HepG2 (cell line): ENCODE results near the gene PSMA7. TPM values are rescaled to one million over a fixed set of nuclear protein-coding genes. Genes with fewer than 3 reads are reported as not detected.

Source experiments
- PRPF4 ChIP-seq: fragments of 200-400 bp; formaldehyde crosslinking; IDR thresholded peaks from 2 replicates; pipeline ENCODE4 v1.6.1; 2016; ENCODE audit warnings: low read length, low read depth; ENCODE audit not compliant: poor library complexity, severe bottlenecking
- RBAK ChIP-seq: sonication (generic); formaldehyde crosslinking; IDR thresholded peaks from 2 replicates; pipeline ENCODE4 v1.5.1; 2020; ENCODE audit warnings: mild to moderate bottlenecking, missing genetic modification reagents
- SMAD3 ChIP-seq: sonication (generic); formaldehyde crosslinking; IDR thresholded peaks from 2 replicates; pipeline ENCODE4 v1.4.0; 2020; ENCODE audit warnings: missing genetic modification reagents
- XRCC5 ChIP-seq: fragments of 200-400 bp; formaldehyde crosslinking; optimal IDR thresholded peaks from 2 replicates; pipeline ENCODE3; 2017; ENCODE audit warnings: mild to moderate bottlenecking, low read length
- ZNF253 ChIP-seq: sonication (generic); formaldehyde crosslinking; IDR thresholded peaks from 2 replicates; pipeline ENCODE4 v1.8.0; 2022; ENCODE audit warnings: mild to moderate bottlenecking, missing genetic modification reagents, borderline replicate concordance
- ZNF30 ChIP-seq: sonication (generic); formaldehyde crosslinking; IDR thresholded peaks from 2 replicates; pipeline ENCODE4 v1.5.0; 2020; ENCODE audit warnings: mild to moderate bottlenecking, missing genetic modification reagents
- polyA plus RNA-seq, 8 experiments: library from polyadenylated mRNA; depleted of rRNA in 3 of 8; stranded (reverse) in 7 of 8; unstranded in 1 of 8; fragments of >200 nt; fragmentation: Illumina TruSeq in 4 of 8; extraction: Trizol in 4 of 8; gene quantifications; 2 replicates each; pipeline versions ENCODE4 v1.2.1 to v1.2.3, GENCODE V29; 2011 to 2016; ENCODE audit warnings: low read depth in 4 of 8, missing spikeins in 1 of 8, mixed read lengths in 1 of 8; ENCODE audit not compliant: insufficient read depth in 1 of 8
- total RNA-seq, 5 experiments: library from RNA; depleted of rRNA; stranded (reverse); fragments of >200 nt; fragmentation: Illumina TruSeq; extraction: Trizol; gene quantifications; 2 replicates each; pipeline ENCODE4 v1.2.3, GENCODE V29; 2016; ENCODE audit warnings: low read depth in 1 of 5
- TF ChIP-seq, protein P1 (sequence below): sonication (generic); formaldehyde crosslinking; IDR thresholded peaks from 2 replicates; pipeline ENCODE4 v1.4.0; 2020; ENCODE audit warnings: mild to moderate bottlenecking, missing genetic modification reagents
- TF ChIP-seq, protein P2 (sequence below): fragments of 450-650 bp; IDR thresholded peaks from 2 replicates; pipeline ENCODE4 v1.6.1; 2017; ENCODE audit warnings: mild to moderate bottlenecking
- TF ChIP-seq, protein P3 (sequence below): sonication (generic); formaldehyde crosslinking; IDR thresholded peaks from 2 replicates; pipeline ENCODE4 v1.5.0; 2020; ENCODE audit warnings: mild to moderate bottlenecking, missing genetic modification reagents
- TF ChIP-seq, protein P4 (sequence below): sonication (generic); formaldehyde crosslinking; IDR thresholded peaks from 2 replicates; pipeline ENCODE4 v1.4.0; 2020; ENCODE audit warnings: missing genetic modification reagents
- TF ChIP-seq, protein P5 (sequence below): sonication (generic); formaldehyde crosslinking; IDR thresholded peaks from 2 replicates; pipeline ENCODE4 v1.8.1; 2023; ENCODE audit warnings: missing genetic modification reagents, mild to moderate bottlenecking, borderline replicate concordance

PSMA7 gene
- total and polyA plus RNA-seq, 2 of the 13 experiments (the other 11 are each of a cell fraction or from before 2014, with no cell fraction given): 531 to 631 TPM

DNA sequence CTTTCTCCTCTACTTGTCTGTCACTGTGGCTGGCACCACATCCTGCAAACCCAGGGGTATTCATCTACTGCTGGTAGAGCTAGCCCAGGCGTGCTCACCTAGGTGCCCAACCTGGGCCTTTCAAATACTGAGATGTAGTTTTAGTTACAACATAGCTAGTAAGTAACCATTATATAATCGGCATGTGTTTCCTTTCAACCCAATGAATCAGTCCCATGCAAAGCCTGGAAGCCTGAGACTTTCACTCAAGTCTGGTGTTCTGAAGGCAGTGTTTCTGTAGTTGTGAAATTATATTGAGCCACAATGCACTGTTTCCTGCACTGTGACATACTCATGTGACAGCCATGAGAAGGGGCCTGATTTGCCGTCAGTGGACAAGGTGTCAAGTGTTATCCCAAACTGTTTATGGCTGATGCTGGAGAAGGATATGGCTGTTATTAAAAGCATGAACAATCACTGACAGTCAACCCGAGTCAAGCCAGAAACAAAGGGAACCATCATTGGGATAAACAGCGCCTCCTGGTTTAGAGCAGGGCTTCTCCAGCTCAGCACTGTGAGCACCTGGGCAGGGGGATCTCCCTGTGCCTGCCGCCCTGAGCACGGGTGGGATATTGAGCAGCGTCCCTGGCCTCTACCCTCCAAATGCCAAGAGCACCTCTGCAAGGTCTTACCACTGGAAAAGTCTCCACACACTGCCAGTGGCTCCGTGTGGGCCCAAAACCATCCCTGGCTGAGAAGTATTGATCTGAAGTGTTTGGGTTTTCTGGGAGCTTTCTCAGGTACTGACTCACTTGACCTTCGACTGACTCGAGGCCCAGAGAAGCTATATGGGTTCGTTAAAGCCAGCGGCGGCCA, 1.6 kb downstream of the PSMA7 start (continued):
- TF ChIP-seq, protein P1, sequence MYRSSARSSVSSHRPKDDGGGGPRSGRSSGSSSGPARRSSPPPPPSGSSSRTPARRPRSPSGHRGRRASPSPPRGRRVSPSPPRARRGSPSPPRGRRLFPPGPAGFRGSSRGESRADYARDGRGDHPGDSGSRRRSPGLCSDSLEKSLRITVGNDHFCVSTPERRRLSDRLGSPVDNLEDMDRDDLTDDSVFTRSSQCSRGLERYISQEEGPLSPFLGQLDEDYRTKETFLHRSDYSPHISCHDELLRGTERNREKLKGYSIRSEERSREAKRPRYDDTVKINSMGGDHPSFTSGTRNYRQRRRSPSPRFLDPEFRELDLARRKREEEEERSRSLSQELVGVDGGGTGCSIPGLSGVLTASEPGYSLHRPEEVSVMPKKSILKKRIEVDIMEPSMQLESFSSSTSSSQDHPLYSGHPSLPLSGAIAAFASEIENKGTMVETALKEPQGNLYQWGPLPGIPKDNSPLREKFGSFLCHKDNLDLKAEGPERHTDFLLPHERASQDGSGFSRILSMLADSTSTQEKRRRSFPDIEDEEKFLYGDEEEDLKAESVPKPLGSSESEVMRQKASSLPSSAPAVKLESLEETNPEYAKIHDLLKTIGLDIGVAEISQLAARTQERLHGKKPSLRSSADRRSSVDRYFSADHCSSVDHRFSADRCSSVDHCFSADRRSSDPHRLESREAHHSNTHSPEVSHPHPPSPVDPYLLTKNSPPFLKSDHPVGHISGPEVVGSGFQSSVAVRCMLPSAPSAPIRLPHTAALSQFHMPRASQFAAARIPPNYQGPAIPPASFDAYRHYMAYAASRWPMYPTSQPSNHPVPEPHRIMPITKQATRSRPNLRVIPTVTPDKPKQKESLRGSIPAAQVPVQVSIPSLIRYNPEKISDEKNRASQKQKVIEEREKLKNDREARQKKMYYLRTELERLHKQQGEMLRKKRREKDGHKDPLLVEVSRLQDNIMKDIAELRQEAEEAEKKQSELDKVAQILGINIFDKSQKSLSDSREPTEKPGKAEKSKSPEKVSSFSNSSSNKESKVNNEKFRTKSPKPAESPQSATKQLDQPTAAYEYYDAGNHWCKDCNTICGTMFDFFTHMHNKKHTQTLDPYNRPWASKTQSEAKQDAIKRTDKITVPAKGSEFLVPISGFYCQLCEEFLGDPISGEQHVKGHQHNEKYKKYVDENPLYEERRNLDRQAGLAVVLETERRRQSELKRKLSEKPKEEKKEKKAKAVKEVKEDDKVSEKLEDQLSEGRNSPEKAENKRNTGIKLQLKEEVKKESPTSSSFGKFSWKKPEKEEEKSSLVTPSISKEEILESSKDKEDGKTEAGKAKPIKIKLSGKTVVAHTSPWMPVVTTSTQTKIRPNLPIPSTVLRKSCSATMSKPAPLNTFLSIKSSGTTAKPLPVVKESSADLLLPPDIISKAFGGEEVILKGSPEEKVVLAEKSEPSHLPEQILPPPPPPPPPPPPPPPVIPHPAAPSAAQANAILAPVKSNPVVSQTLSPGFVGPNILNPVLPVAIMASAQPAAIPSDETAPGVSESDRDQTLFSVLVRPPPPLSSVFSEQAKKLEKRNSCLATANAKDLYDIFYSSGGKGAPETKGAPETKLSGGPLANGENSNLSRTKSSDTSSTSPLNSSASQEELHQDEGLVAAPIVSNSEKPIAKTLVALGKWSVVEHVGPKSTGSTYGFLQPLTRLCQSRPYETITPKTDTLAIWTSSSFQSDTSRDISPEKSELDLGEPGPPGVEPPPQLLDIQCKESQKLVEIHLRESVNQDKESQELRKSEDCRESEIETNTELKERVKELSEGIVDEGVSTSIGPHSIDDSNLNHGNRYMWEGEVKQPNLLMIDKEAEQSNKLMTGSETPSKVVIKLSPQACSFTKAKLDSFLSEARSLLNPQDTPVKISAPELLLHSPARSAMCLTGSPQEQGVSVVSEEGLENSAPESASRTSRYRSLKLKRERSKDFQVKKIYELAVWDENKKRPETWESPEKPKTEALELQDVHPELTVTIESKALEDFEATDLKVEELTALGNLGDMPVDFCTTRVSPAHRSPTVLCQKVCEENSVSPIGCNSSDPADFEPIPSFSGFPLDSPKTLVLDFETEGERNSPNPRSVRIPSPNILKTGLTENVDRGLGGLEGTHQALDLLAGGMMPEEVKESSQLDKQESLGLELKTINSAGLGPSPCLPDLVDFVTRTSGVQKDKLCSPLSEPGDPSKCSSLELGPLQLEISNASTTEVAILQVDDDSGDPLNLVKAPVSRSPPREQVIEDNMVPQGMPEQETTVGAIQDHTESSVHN (CRISPR knock-in tag): no peak; the same call in 1 of the 2 replicates
- TF ChIP-seq, protein P2, sequence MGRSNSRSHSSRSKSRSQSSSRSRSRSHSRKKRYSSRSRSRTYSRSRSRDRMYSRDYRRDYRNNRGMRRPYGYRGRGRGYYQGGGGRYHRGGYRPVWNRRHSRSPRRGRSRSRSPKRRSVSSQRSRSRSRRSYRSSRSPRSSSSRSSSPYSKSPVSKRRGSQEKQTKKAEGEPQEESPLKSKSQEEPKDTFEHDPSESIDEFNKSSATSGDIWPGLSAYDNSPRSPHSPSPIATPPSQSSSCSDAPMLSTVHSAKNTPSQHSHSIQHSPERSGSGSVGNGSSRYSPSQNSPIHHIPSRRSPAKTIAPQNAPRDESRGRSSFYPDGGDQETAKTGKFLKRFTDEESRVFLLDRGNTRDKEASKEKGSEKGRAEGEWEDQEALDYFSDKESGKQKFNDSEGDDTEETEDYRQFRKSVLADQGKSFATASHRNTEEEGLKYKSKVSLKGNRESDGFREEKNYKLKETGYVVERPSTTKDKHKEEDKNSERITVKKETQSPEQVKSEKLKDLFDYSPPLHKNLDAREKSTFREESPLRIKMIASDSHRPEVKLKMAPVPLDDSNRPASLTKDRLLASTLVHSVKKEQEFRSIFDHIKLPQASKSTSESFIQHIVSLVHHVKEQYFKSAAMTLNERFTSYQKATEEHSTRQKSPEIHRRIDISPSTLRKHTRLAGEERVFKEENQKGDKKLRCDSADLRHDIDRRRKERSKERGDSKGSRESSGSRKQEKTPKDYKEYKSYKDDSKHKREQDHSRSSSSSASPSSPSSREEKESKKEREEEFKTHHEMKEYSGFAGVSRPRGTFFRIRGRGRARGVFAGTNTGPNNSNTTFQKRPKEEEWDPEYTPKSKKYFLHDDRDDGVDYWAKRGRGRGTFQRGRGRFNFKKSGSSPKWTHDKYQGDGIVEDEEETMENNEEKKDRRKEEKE: no peak
- no peak for TF ChIP-seq ZNF253 (CRISPR knock-in tag)
- TF ChIP-seq SMAD3: 0 out of 2 replicates have a peak, but pooled peaks have one; percentile 37
- TF ChIP-seq, protein P3, sequence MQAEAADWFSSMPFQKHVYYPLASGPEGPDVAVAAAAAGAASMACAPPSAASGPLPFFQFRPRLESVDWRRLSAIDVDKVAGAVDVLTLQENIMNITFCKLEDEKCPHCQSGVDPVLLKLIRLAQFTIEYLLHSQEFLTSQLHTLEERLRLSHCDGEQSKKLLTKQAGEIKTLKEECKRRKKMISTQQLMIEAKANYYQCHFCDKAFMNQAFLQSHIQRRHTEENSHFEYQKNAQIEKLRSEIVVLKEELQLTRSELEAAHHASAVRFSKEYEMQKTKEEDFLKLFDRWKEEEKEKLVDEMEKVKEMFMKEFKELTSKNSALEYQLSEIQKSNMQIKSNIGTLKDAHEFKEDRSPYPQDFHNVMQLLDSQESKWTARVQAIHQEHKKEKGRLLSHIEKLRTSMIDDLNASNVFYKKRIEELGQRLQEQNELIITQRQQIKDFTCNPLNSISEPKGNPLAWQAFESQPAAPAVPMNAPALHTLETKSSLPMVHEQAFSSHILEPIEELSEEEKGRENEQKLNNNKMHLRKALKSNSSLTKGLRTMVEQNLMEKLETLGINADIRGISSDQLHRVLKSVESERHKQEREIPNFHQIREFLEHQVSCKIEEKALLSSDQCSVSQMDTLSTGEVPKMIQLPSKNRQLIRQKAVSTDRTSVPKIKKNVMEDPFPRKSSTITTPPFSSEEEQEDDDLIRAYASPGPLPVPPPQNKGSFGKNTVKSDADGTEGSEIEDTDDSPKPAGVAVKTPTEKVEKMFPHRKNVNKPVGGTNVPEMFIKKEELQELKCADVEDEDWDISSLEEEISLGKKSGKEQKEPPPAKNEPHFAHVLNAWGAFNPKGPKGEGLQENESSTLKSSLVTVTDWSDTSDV (CRISPR knock-in tag): no peak
- no peak for TF ChIP-seq PRPF4
- TF ChIP-seq RBAK: no peak
- no peak for TF ChIP-seq ZNF30 (CRISPR knock-in tag)
- TF ChIP-seq, protein P4, sequence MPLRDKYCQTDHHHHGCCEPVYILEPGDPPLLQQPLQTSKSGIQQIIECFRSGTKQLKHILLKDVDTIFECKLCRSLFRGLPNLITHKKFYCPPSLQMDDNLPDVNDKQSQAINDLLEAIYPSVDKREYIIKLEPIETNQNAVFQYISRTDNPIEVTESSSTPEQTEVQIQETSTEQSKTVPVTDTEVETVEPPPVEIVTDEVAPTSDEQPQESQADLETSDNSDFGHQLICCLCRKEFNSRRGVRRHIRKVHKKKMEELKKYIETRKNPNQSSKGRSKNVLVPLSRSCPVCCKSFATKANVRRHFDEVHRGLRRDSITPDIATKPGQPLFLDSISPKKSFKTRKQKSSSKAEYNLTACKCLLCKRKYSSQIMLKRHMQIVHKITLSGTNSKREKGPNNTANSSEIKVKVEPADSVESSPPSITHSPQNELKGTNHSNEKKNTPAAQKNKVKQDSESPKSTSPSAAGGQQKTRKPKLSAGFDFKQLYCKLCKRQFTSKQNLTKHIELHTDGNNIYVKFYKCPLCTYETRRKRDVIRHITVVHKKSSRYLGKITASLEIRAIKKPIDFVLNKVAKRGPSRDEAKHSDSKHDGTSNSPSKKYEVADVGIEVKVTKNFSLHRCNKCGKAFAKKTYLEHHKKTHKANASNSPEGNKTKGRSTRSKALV (CRISPR knock-in tag): no peak
- TF ChIP-seq, protein P5, sequence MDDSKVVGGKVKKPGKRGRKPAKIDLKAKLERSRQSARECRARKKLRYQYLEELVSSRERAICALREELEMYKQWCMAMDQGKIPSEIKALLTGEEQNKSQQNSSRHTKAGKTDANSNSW: no peak
- peak; percentile 79 for TF ChIP-seq XRCC5
